Measurements from ENCODE around the gene EGR4. TPM values are rescaled to one million over a fixed set of nuclear protein-coding genes. Genes with fewer than 3 reads are reported as not detected.

The EGR4 gene
- total and polyA plus RNA-seq, 2 of the 4 experiments (the other 2 are of a cell fraction), result not detected

- POLR2A ChIA-PET (ENCODE audit: unreplicated experiment), result no interaction called here
- no peak overlapping the region for H2BK120ac ChIP-seq (ENCODE audit: low read depth, low read length)
- no peak overlapping the region; the same call in 1 of the 2 replicates for H3K4ac ChIP-seq (ENCODE audit: low read depth, low read length)
- peak overlapping the region; percentile 91 for H2AFZ ChIP-seq (replicated peaks; ENCODE audit: low read length, poor library complexity)
- intact Hi-C loops (cut with micrococcal nuclease), result no loop called here
- no peak overlapping the region for H3K23ac ChIP-seq (ENCODE audit: low read depth, low read length)
- H3K4me2 ChIP-seq (ENCODE audit: low read depth, low read length), result peak overlapping the region; percentile 97
- no peaks in the 10 kb centered on the region for H3K9me1 ChIP-seq (ENCODE audit: insufficient read depth, low read length)
- peaks cover 12% of the 10 kb centered on the region for H3K27me3 ChIP-seq (ENCODE audit: control insufficient read depth, insufficient read depth, low read length)
- H2BK20ac ChIP-seq (ENCODE audit: low read depth, low read length), result no peak overlapping the region
- H3K18ac ChIP-seq (ENCODE audit: low read depth, low read length), result no peak overlapping the region; the same call in 1 of the 2 replicates
- peak overlapping the region; percentile 28; the same call in 1 of the 2 replicates for H4K91ac ChIP-seq (ENCODE audit: insufficient read depth, low read depth, low read length)
- no peak for TF ChIP-seq POLR2A (IDR thresholded peaks at IDR 0.05; ENCODE audit: low read depth, low read length)
- TF ChIP-seq CEBPB (IDR thresholded peaks at IDR 0.05; ENCODE audit: low read depth, low read length), result no peak
- TF ChIP-seq MAFK (IDR thresholded peaks at IDR 0.05; ENCODE audit: low read depth, low read length), result no peak
- TF ChIP-seq RAD21 (IDR thresholded peaks at IDR 0.05; ENCODE audit: low read length), result no peak
- TF ChIP-seq MXI1 (IDR thresholded peaks at IDR 0.05; ENCODE audit: borderline replicate concordance, low read depth, low read length), result no peak
- no peak for TF ChIP-seq CHD1 (IDR thresholded peaks at IDR 0.05; ENCODE audit: low read depth, low read length)
- TF ChIP-seq ELK1 (IDR thresholded peaks at IDR 0.05; ENCODE audit: borderline replicate concordance, low read depth, low read length), result no peak
- H2BK15ac ChIP-seq (ENCODE audit: low read depth, low read length), result no peak overlapping the region
- H3K14ac ChIP-seq (replicated peaks; ENCODE audit: low read depth, low read length), result no peak overlapping the region
- H3K9ac ChIP-seq (ENCODE audit: low read depth, low read length), result peak overlapping the region; percentile 49
- in situ Hi-C loops (cut with MboI; ENCODE audit: low sequenced_read_pairs), result no loop called here
- no peak overlapping the region for H2AK5ac ChIP-seq (ENCODE audit: low read depth, low read length)
- no peak overlapping the region for H2BK5ac ChIP-seq (ENCODE audit: low read depth, low read length, poor library complexity, severe bottlenecking)
- H4K5ac ChIP-seq (ENCODE audit: low read depth, low read length), result peak overlapping the region; percentile 28; the same call in 1 of the 2 replicates
- CTCF ChIA-PET, result no interaction called here
- DNase-seq, result no peak
- H2AK9ac ChIP-seq (replicated peaks; ENCODE audit: low read depth, low read length, poor library complexity), result peak overlapping the region; percentile 68
- H3K56ac ChIP-seq (ENCODE audit: extremely low read depth, insufficient read depth, low read length), result no peak overlapping the region
- peak overlapping the region; percentile 37; the same call in 1 of the 2 replicates for H3K27ac ChIP-seq (ENCODE audit: insufficient read depth, low read length)
- peaks cover 0 to 3% of the 10 kb centered on the region in 2 experiments; a peak in 1 of 4 replicates for H3K79me1 ChIP-seq (ENCODE audit: low read depth in 1 of 2, low read length in 2 of 2)
- peaks cover 3% of the 10 kb centered on the region; the same call in 1 of the 2 replicates for H3K4me1 ChIP-seq (ENCODE audit: control insufficient read depth, insufficient read depth, low read length)
- WGBS, 2 experiments (ENCODE audit: extremely low coverage in 2 of 2, insufficient read length in 1 of 2), result 55% methylated on average over 2 of the region's 43 CpGs; no CpG with 5 or more reads in 1 of the 2 experiments
- peak overlapping the region in 1 of 2 experiments; percentile 30; a peak in 1 of 4 replicates for H4K8ac ChIP-seq (ENCODE audit: low read depth in 2 of 2, low read length in 2 of 2)
- peak overlapping the region; percentile 63 for H3K4me3 ChIP-seq (ENCODE audit: insufficient read depth, low read depth, low read length)
- no peaks in the 10 kb centered on the region for H3K36me3 ChIP-seq (ENCODE audit: control insufficient read depth, insufficient read depth, low read length)
- BruUV-seq (replicated peaks), result no TSS peak
- ATAC-seq (ENCODE audit: low read depth), result peak; percentile 60
- H3K9me3 ChIP-seq (ENCODE audit: control insufficient read depth, insufficient read depth, low read length), result no peaks in the 10 kb centered on the region
- dilution Hi-C loops (cut with HindIII; ENCODE audit: low sequenced_read_pairs, unreplicated experiment), result no loop called here
- no peaks in the 10 kb centered on the region for H4K20me1 ChIP-seq (ENCODE audit: insufficient read depth, low read length)
Observed at GRCh38 chr2:73283545-73284295, 9.6 kb downstream of the EGR4 start.

All from IMR-90 (cell line).